GM12878 (cell line): Measurements from ENCODE around the gene MPRIP. TPM values are rescaled to one million over a fixed set of nuclear protein-coding genes. Genes with fewer than 3 reads are reported as not detected.

Source experiments
- ATAC-seq: fragments of 200-7000 bp; cut with Tn5 transposase; 3 replicates; pipeline ENCODE4 v1.9.1; 2020; ENCODE audit warnings: mild to moderate bottlenecking, moderate library complexity
- BruUV-seq: library from RNA; stranded (reverse); fragments of 400-500 nt; replicated peaks from 2 replicates; lab custom pipeline; 2021; lab: Mats Ljungman, UMichigan
- CTCF ChIA-PET: fragments of 300-600 bp; sonication (Branson Sonifier 250); formaldehyde crosslinking; extraction: SDS; loops from one replicate; lab custom pipeline; 2021; ENCODE audit warnings: inconsistent platforms; lab: Yijun Ruan, JAX
- POLR2A ChIA-PET: fragments of 350-600 bp; formaldehyde crosslinking; extraction: SDS; loops from one replicate; lab custom pipeline; 2021; ENCODE audit warnings: inconsistent platforms; lab: Charles Lee
- RAD21 ChIA-PET: fragments of 300-600 bp; sonication (Branson Sonifier 250); formaldehyde crosslinking; loops from one replicate; lab custom pipeline; 2023; ENCODE audit warnings: antibody characterized with exemption; ENCODE audit not compliant: unreplicated experiment; lab: Charles Lee
- SMC1A ChIA-PET: fragments of 300-600 bp; sonication (Branson Sonifier 250); formaldehyde crosslinking; loops from one replicate; lab custom pipeline; 2023; ENCODE audit not compliant: unreplicated experiment, uncharacterized antibody; lab: Charles Lee
- DNase-seq: peaks from one replicate; pipeline ENCODE4 v3.0.0-alpha.2; 2011; ENCODE audit warnings: low read depth, low spot score
- FAIRE-seq: peaks from 3 replicates; lab custom pipeline; 2011; peaks lifted over from hg19 to GRCh38; lab: Jason Lieb, UNC
- H2AFZ ChIP-seq: 2 replicates; pipeline ENCODE4 v1.6.0; 2011; ENCODE audit warnings: low read depth, low read length, control low read depth; ENCODE audit not compliant: control insufficient read depth
- H3K27ac ChIP-seq: 2 replicates; pipeline ENCODE4 v1.5.1; 2011; ENCODE audit warnings: control low read depth; ENCODE audit not compliant: control insufficient read depth, insufficient read depth
- H3K27me3 ChIP-seq, 2 experiments: replicated peaks in 1 of 2; 2 replicates each; pipeline versions ENCODE4 v1.6.0 to v1.6.1; 2011; ENCODE audit warnings: low read length in 1 of 2; ENCODE audit not compliant: control insufficient read depth in 2 of 2, insufficient read depth in 2 of 2
- H3K36me3 ChIP-seq, 2 experiments: 2 replicates each; pipeline ENCODE4 v1.5.1; 2011; ENCODE audit warnings: low read length in 1 of 2; ENCODE audit not compliant: control insufficient read depth in 2 of 2, insufficient read depth in 2 of 2
- H3K4me1 ChIP-seq: 2 replicates; pipeline ENCODE4 v1.6.1; 2011; ENCODE audit warnings: mild to moderate bottlenecking, low read length, moderate library complexity, mixed read lengths; ENCODE audit not compliant: control insufficient read depth, insufficient read depth
- H3K4me2 ChIP-seq: 2 replicates; pipeline ENCODE4 v1.6.0; 2011; ENCODE audit warnings: control low read depth; ENCODE audit not compliant: control insufficient read depth, insufficient read depth
- H3K4me3 ChIP-seq: fragments of 200-600 bp; sonication (generic); 2 replicates; pipeline ENCODE4 v1.5.1; 2016
- H3K79me2 ChIP-seq: 2 replicates; pipeline ENCODE4 v1.6.0; 2011; ENCODE audit warnings: low read length; ENCODE audit not compliant: control insufficient read depth, insufficient read depth
- H3K9ac ChIP-seq: 2 replicates; pipeline ENCODE4 v1.8.0; 2011; ENCODE audit warnings: low read length, control low read depth, mixed read lengths; ENCODE audit not compliant: control insufficient read depth, insufficient read depth
- H3K9me3 ChIP-seq: replicated peaks from 3 replicates; pipeline ENCODE4 v1.5.1; 2011; ENCODE audit warnings: mild to moderate bottlenecking, low read length; ENCODE audit not compliant: control insufficient read depth, insufficient read depth
- H4K20me1 ChIP-seq: 2 replicates; pipeline ENCODE4 v1.6.0; 2011; ENCODE audit not compliant: control insufficient read depth, insufficient read depth
- BCL11A ChIP-seq: IDR thresholded peaks from 2 replicates; pipeline ENCODE4 v1.6.1; 2011; ENCODE audit warnings: low read depth, low read length
- CBFB ChIP-seq: IDR thresholded peaks from 2 replicates; pipeline ENCODE4 v1.6.1; 2016; ENCODE audit warnings: antibody characterized with exemption, low read depth
- CREB1 ChIP-seq: IDR thresholded peaks from 2 replicates; pipeline ENCODE4 v1.6.1; 2012; ENCODE audit warnings: low read depth, mild to moderate bottlenecking, inconsistent platforms
- KDM1A ChIP-seq: fragments of 200-600 bp; sonication (generic); IDR thresholded peaks from 2 replicates; pipeline ENCODE4 v1.6.1; 2016; ENCODE audit warnings: borderline replicate concordance
- KLF5 ChIP-seq: fragments of 450-650 bp; IDR thresholded peaks from 2 replicates; pipeline ENCODE4 v1.6.1; 2014; ENCODE audit warnings: mild to moderate bottlenecking; ENCODE audit not compliant: partially characterized antibody
- MTA2 ChIP-seq: fragments of 450-650 bp; IDR thresholded peaks from 2 replicates; pipeline ENCODE4 v1.6.1; 2016; ENCODE audit warnings: low read depth, mild to moderate bottlenecking, moderate library complexity
- NBN ChIP-seq: fragments of 450-650 bp; IDR thresholded peaks from 2 replicates; pipeline ENCODE4 v1.6.1; 2016
- POLR2AphosphoS5 ChIP-seq: IDR thresholded peaks from 2 replicates; pipeline ENCODE4 v1.6.1; 2011; ENCODE audit warnings: mild to moderate bottlenecking, low read length, inconsistent platforms
- RELA ChIP-seq: fragments of 450-650 bp; IDR thresholded peaks from 2 replicates; pipeline ENCODE4 v1.8.0; 2014; ENCODE audit warnings: borderline replicate concordance; ENCODE audit not compliant: partially characterized antibody
- SMC3 ChIP-seq: IDR thresholded peaks from 2 replicates; pipeline ENCODE4 v1.6.1; 2011; ENCODE audit warnings: low read length, improper control_type of control experiment, borderline replicate concordance
- STAT3 ChIP-seq: IDR thresholded peaks from 2 replicates; pipeline ENCODE4 v1.6.1; 2011; ENCODE audit warnings: low read depth, low read length, improper control_type of control experiment
- SUPT20H ChIP-seq: IDR thresholded peaks from 2 replicates; pipeline ENCODE4 v1.6.1; 2011; ENCODE audit warnings: low read depth, mild to moderate bottlenecking, low read length, moderate library complexity, borderline replicate concordance; ENCODE audit not compliant: control insufficient read depth
- WGBS: methylation state at CpG from one replicate; pipeline ENCODE4 v1.1.6; 2016; ENCODE audit warnings: low lambda C conversion rate; ENCODE audit not compliant: insufficient replicate concordance, insufficient coverage; ENCODE audit errors: missing lambda C conversion rate; 5-methylcytosine and 5-hydroxymethylcytosine counted together
- in situ Hi-C: fragments of 300-500 bp; cut with MboI; formaldehyde crosslinking; loops from 9 replicates; pipeline ENCODE4 v1.14.3; 2018; ENCODE audit warnings: mixed read lengths
- intact Hi-C: fragments of 100-400 bp; cut with micrococcal nuclease; formaldehyde crosslinking; loops from one replicate; pipeline ENCODE4 v1.14.2; 2022; ENCODE audit not compliant: unreplicated experiment
- polyA plus RNA-seq, 11 experiments: library from polyadenylated mRNA; depleted of rRNA in 4 of 11; unstranded in 6 of 11; stranded (reverse) in 5 of 11; fragments of >200 nt; fragmentation: Nextera tagmentation in 4 of 11; fragmentation: Illumina TruSeq in 1 of 11; extraction: Ambion mirVana in 4 of 11; extraction: Trizol in 1 of 11; gene quantifications; 1 replicate in 1 of 11; 2 replicates in 10 of 11; pipeline versions ENCODE4 v1.2.1 to v1.2.3, GENCODE V29; 2011 to 2016; ENCODE audit warnings: inconsistent platforms in 2 of 11, missing spikeins in 2 of 11, low read depth in 1 of 11
- total RNA-seq, 4 experiments: library from RNA; depleted of rRNA in 3 of 4; stranded (reverse); fragments of >200 nt in 3 of 4; fragmentation: Illumina TruSeq in 1 of 4; extraction: Trizol in 1 of 4; gene quantifications; 2 replicates each; pipeline versions ENCODE4 v1.2.1 to v1.2.3, GENCODE V29; 2013 to 2021
- TF ChIP-seq, protein P1 (sequence below): IDR thresholded peaks from 2 replicates; pipeline ENCODE4 v1.6.1; 2012; ENCODE audit warnings: improper control_type of control experiment, low read depth, low read length; ENCODE audit not compliant: insufficient replicate concordance
- TF ChIP-seq, protein P2 (sequence below): fragments of 150-350 bp; IDR thresholded peaks from 2 replicates; pipeline ENCODE4 v1.6.1; 2016; ENCODE audit warnings: low read depth, low read length
- TF ChIP-seq, protein P3 (sequence below): fragments of 450-650 bp; IDR thresholded peaks from 2 replicates; pipeline ENCODE4 v1.6.1; 2018; ENCODE audit warnings: borderline replicate concordance, mild to moderate bottlenecking; ENCODE audit not compliant: partially characterized antibody

MPRIP gene
- total and polyA plus RNA-seq, 10 of the 15 experiments (the other 5 are each of a cell fraction or from before 2014, with no cell fraction given): 16.5 to 168 (median 71.7) TPM

DNA sequence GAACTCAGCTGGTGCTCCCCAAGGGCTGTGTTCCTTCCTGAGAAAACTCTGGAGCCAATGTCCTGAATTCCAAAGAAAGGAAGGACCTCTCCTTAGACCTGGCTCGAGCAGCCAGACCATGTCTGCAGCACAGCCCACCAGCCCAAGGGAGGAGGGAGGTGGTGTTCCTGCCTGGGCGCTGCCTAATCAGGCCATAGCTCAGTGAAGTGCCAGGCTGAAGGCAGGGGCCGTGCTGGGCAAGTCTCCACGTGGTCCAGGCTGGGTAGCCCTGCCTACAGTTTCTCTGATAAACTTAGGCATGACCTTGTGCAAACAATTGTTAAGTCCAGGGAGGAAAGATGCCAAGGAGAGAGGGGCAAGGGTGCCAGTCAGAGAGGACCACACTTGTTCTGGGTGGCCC lies 76.8 kb downstream of the MPRIP start:
- Histone ChIP-seq H4K20me1 (peaks cover 4% of the 10 kb centered on the region; the same call in 1 of the 2 replicates), H3K27me3 (no peaks in the 10 kb centered on the region), H3K9ac (no peak overlapping the region), H3K27ac (peak overlapping the region; percentile 62), H3K4me1 (peaks cover 31% of the 10 kb centered on the region), H3K79me2 (peaks cover 33% of the 10 kb centered on the region), H3K9me3 (no peaks in the 10 kb centered on the region; the same call in 2 of the 3 replicates), H2AFZ (no peak overlapping the region), H3K4me2 (peak overlapping the region; percentile 25; the same call in 1 of the 2 replicates), H3K36me3 (peaks cover 0 to 2% of the 10 kb centered on the region in 2 experiments; a peak in 1 of 4 replicates), H3K4me3 (no peak overlapping the region)
- FAIRE-seq: no peak
- RAD21 ChIA-PET: no interaction called here
- in situ Hi-C loops: no loop called here
- POLR2A ChIA-PET: no interaction called here
- DNase-seq: no peak
- CTCF ChIA-PET: interaction anchor here (1.5 kb wide), 1 partner anchor 11 kb away, joined by 4 read pairs; no protein-coding TSS in a partner anchor
- SMC1A ChIA-PET: no interaction called here
- 48% methylated on average over 4 of the region's 4 CpGs for WGBS
- no peak; the same call in 2 of the 3 replicates for ATAC-seq
- TF ChIP-seq, protein P1, sequence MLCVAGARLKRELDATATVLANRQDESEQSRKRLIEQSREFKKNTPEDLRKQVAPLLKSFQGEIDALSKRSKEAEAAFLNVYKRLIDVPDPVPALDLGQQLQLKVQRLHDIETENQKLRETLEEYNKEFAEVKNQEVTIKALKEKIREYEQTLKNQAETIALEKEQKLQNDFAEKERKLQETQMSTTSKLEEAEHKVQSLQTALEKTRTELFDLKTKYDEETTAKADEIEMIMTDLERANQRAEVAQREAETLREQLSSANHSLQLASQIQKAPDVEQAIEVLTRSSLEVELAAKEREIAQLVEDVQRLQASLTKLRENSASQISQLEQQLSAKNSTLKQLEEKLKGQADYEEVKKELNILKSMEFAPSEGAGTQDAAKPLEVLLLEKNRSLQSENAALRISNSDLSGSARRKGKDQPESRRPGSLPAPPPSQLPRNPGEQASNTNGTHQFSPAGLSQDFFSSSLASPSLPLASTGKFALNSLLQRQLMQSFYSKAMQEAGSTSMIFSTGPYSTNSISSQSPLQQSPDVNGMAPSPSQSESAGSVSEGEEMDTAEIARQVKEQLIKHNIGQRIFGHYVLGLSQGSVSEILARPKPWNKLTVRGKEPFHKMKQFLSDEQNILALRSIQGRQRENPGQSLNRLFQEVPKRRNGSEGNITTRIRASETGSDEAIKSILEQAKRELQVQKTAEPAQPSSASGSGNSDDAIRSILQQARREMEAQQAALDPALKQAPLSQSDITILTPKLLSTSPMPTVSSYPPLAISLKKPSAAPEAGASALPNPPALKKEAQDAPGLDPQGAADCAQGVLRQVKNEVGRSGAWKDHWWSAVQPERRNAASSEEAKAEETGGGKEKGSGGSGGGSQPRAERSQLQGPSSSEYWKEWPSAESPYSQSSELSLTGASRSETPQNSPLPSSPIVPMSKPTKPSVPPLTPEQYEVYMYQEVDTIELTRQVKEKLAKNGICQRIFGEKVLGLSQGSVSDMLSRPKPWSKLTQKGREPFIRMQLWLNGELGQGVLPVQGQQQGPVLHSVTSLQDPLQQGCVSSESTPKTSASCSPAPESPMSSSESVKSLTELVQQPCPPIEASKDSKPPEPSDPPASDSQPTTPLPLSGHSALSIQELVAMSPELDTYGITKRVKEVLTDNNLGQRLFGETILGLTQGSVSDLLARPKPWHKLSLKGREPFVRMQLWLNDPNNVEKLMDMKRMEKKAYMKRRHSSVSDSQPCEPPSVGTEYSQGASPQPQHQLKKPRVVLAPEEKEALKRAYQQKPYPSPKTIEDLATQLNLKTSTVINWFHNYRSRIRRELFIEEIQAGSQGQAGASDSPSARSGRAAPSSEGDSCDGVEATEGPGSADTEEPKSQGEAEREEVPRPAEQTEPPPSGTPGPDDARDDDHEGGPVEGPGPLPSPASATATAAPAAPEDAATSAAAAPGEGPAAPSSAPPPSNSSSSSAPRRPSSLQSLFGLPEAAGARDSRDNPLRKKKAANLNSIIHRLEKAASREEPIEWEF: no peak
- no peak for TF ChIP-seq NBN
- TF ChIP-seq CBFB: no peak
- TF ChIP-seq, protein P2, sequence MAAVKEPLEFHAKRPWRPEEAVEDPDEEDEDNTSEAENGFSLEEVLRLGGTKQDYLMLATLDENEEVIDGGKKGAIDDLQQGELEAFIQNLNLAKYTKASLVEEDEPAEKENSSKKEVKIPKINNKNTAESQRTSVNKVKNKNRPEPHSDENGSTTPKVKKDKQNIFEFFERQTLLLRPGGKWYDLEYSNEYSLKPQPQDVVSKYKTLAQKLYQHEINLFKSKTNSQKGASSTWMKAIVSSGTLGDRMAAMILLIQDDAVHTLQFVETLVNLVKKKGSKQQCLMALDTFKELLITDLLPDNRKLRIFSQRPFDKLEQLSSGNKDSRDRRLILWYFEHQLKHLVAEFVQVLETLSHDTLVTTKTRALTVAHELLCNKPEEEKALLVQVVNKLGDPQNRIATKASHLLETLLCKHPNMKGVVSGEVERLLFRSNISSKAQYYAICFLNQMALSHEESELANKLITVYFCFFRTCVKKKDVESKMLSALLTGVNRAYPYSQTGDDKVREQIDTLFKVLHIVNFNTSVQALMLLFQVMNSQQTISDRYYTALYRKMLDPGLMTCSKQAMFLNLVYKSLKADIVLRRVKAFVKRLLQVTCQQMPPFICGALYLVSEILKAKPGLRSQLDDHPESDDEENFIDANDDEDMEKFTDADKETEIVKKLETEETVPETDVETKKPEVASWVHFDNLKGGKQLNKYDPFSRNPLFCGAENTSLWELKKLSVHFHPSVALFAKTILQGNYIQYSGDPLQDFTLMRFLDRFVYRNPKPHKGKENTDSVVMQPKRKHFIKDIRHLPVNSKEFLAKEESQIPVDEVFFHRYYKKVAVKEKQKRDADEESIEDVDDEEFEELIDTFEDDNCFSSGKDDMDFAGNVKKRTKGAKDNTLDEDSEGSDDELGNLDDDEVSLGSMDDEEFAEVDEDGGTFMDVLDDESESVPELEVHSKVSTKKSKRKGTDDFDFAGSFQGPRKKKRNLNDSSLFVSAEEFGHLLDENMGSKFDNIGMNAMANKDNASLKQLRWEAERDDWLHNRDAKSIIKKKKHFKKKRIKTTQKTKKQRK: no peak
- TF ChIP-seq KDM1A: no peak
- TF ChIP-seq STAT3: no peak
- TF ChIP-seq POLR2AphosphoS5: no peak
- TF ChIP-seq, protein P3, sequence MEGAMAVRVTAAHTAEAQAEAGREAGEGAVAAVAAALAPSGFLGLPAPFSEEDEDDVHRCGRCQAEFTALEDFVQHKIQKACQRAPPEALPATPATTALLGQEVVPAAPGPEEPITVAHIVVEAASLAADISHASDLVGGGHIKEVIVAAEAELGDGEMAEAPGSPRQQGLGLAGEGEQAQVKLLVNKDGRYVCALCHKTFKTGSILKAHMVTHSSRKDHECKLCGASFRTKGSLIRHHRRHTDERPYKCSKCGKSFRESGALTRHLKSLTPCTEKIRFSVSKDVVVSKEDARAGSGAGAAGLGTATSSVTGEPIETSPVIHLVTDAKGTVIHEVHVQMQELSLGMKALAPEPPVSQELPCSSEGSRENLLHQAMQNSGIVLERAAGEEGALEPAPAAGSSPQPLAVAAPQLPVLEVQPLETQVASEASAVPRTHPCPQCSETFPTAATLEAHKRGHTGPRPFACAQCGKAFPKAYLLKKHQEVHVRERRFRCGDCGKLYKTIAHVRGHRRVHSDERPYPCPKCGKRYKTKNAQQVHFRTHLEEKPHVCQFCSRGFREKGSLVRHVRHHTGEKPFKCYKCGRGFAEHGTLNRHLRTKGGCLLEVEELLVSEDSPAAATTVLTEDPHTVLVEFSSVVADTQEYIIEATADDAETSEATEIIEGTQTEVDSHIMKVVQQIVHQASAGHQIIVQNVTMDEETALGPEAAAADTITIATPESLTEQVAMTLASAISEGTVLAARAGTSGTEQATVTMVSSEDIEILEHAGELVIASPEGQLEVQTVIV: no peak
- TF ChIP-seq CREB1: no peak
- TF ChIP-seq SUPT20H: no peak
- TF ChIP-seq MTA2: no peak
- TF ChIP-seq RELA: no peak
- no peak for TF ChIP-seq KLF5
- TF ChIP-seq SMC3: no peak
- no peak for TF ChIP-seq BCL11A
- no TSS peak for BruUV-seq
- intact Hi-C loops: no loop called here
